Loucy (cell line): Measurements from ENCODE around the gene RAP1GDS1.

Experiments
- EZH2phosphoT487 ChIP-seq: fragments of 200-600 bp; IDR thresholded peaks from 2 replicates; pipeline ENCODE4 v1.6.1; 2018; ENCODE audit warnings: antibody characterized with exemption, mild to moderate bottlenecking, moderate library complexity, borderline replicate concordance
- TF ChIP-seq, protein P1 (sequence below): fragments of 200-600 bp; sonication (generic); conservative IDR thresholded peaks from 2 replicates; pipeline ENCODE4 v1.5.1; 2014; ENCODE audit warnings: mild to moderate bottlenecking, antibody characterized with exemption, low read length

GRCh38 chr4:98473046-98473445 lies 211.9 kb downstream of the RAP1GDS1 start:
- TF ChIP-seq, protein P1, sequence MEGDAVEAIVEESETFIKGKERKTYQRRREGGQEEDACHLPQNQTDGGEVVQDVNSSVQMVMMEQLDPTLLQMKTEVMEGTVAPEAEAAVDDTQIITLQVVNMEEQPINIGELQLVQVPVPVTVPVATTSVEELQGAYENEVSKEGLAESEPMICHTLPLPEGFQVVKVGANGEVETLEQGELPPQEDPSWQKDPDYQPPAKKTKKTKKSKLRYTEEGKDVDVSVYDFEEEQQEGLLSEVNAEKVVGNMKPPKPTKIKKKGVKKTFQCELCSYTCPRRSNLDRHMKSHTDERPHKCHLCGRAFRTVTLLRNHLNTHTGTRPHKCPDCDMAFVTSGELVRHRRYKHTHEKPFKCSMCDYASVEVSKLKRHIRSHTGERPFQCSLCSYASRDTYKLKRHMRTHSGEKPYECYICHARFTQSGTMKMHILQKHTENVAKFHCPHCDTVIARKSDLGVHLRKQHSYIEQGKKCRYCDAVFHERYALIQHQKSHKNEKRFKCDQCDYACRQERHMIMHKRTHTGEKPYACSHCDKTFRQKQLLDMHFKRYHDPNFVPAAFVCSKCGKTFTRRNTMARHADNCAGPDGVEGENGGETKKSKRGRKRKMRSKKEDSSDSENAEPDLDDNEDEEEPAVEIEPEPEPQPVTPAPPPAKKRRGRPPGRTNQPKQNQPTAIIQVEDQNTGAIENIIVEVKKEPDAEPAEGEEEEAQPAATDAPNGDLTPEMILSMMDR = no peak
- no peak for TF ChIP-seq EZH2phosphoT487
